Stimulated activated CD4-positive, alpha-beta T cell treated with anti-CD3 and anti-CD28 coated beads, Interleukin-4, amount 100 ng/mL, for 48 hours (primary cell): Measurements from ENCODE around the gene IGSF6.
"Not testable (repeated sequence)": the region's sequence is repeated elsewhere in the genome, so short reads cannot be mapped to it uniquely, and the experiment has no call there.

Source experiments
- DNase-seq, 2 donors: peaks; one replicate each; pipeline ENCODE4 v3.0.0-alpha.2; 2020; ENCODE audit warnings: low read depth in 2 of 2

Gene IGSF6, protein sequence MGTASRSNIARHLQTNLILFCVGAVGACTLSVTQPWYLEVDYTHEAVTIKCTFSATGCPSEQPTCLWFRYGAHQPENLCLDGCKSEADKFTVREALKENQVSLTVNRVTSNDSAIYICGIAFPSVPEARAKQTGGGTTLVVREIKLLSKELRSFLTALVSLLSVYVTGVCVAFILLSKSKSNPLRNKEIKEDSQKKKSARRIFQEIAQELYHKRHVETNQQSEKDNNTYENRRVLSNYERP

GRCh38 chr16:21652453-21652852 is at the start of gene IGSF6:
Gene IGSF6, minus strand, starts transcription at chr16:21652608. Its CDS starts 10 bp downstream, at chr16:21652598.
- DNase-seq = no peak

- DNase-seq = no peak
Observed at GRCh38 chr16:21701271-21701670, 48.9 kb upstream of the IGSF6 start.

DNA sequence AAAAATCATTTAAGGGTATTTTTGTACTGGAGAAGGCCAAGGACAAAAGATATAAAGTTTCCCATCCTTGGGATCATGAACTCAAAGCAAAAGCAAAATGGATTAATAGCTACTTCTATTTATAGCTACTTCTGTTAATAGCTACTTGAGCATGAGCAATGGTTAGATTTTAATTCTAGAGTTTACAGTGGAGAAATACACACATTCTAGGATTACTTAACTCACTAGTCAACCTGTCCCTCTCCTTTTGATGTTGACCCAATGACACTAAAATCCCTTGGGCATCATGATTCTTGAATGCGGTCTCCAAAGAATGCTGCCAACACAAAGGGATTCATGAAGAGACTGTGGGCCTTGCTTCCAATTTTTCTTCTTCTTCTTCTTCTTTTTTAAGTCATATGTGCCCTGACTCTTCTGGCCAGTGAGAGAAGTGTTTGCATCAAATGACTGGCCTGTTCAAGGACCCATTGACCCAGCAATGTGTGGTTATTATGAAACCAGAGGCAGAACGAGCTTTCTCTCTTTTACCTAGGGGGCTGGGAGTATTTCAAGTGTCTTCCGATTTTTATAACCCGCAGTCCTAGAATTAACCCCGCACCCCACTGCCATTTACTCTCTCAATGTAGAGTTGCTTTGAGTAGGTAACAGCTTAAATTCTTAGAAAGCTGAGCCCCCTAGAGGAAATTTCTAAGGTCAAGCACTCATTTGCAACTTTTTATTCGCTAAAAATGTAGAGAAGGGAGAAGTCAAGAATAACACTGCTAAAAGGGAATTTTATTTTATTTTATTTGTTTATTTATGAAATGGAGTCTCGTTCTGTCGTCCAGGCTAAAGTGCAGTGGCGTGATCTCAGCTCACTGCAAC is 46.0 kb upstream of the IGSF6 start:
- DNase-seq = no peak

GRCh38 chr16:21697032-21697431 is 44.6 kb upstream of the IGSF6 start:
- no peak for DNase-seq

DNA sequence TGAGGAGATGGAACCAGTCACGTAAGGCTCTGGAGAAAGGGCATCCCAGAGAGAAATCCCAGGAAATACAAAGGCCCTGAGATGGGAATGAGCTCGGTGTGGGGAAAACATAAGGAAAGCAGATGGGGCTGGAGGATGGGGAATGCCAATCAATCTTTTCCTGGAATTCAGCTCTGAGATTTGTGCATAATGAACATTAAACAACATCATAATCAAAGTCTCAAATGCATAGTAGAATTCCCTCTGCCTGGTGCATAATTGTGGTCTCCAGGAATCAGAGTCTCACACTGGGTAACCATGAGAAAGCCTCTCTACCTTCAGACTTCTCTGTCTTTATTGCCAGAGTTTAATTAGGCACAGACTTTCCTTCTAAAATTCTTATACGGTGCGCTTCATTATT is 42.2 kb upstream of the IGSF6 start:
- no peak for DNase-seq

DNA sequence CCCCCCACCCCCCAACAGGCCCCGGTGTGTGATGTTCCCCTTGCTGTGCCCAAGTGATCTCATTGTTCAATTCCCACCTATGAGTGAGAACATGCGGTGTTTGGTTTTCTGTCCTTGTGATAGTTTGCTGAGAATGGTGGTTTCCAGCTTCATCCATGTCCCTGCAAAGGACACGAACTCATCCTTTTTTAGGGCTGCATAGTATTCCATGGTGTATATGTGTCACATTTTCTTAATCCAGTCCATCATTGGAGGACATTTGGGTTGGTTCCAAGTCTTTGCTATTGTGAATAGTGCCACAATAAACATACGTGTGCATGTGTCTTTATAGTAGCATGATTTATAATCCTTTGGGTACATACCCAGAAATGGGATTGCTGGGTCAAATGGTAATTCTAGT is 38.6 kb upstream of the IGSF6 start:
- DNase-seq = not testable (repeated sequence)

DNA sequence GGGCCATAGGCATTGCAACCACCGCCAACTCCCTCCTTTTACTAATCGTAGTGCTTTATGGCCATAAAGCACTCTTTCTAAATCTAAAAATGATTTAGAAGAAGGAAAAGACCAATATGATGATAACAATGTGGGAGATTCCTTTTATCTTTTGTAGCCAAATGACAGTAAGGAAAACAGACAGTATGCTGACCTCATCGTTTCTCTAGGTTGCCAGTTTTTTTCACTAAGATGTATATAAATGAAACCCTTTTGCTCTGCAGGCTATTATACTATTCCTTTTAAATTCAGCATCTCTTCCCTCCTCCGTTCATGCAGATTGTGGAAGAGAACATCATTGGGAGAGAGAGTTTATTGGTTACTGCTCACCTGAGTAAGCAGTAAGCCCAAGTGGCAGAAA is 36.7 kb upstream of the IGSF6 start:
- DNase-seq = no peak

DNA sequence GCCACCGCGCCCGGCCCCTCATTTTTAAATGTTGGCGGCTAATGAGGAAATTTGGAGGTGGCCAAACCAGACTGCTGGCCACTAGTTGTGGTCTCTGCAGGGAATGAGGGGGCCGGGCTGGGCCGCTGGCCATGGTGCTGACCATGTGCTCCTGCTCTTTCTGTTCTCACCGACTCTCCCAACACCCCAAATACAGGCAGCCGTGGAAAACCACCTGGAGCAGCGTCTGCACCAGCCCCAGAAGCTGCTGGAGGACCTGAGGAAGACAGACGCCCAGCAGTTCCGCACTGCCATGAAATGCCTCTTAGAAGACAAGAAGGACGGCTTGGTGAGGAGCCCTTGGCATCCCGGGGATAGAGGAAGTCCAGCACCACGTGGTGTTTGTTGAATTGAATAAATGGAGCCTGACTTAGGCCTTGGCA is 32.6 kb upstream of the IGSF6 start:
- no peak for DNase-seq

GRCh38 chr16:21684199-21684598 is 31.8 kb upstream of the IGSF6 start:
- peak; percentile 49 to 55 for DNase-seq

DNA sequence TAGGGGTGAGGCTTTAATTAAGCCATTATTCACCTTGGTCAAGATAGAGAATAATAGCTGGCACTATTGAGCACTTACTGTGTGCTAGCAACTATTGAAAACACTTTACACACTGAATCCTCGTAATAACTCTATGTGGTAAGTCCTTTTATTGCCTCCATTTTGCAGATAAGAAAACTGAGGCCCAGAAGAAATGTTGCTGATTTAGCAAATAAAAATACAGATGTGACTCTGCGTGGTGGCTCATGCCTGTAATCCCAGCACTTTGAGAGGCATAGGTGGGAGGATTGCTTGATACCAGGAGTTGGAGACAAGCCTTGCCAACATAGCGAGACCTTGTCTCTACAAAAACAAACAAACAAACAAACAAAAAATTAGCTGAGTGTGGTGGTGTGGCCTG is 30.8 kb upstream of the IGSF6 start:
- no peak for DNase-seq

GRCh38 chr16:21680714-21681113 is 28.3 kb upstream of the IGSF6 start:
- not testable (repeated sequence) for DNase-seq

GRCh38 chr16:21674456-21674855 is 22.0 kb upstream of the IGSF6 start:
- not testable (repeated sequence) for DNase-seq

DNA sequence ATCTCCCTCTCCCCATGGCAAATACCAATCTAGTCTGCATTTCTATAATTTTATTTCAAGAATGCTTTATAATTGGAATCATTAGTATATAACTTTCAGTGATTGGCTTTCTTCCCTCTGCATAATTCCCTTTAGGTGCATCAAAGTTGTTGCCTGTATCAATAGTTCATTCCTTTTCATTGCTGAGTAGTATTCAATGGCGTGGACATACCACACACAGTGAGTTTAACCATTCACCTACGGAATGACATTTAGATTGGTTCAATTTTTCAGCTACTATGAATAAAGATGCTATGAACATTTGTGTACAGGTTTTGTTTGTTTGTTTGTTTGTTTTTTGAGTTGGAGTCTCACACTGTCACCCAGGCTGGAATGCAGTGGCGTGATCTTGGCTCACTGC is 21.1 kb upstream of the IGSF6 start:
- no peak for DNase-seq

- DNase-seq = no peak
Observed at GRCh38 chr16:21667575-21667974, 15.2 kb upstream of the IGSF6 start.

GRCh38 chr16:21666772-21667171 is 14.4 kb upstream of the IGSF6 start:
- no peak for DNase-seq

GRCh38 chr16:21664801-21665492 is 12.5 kb upstream of the IGSF6 start:
- no peak for DNase-seq

GRCh38 chr16:21663889-21664647 is 11.7 kb upstream of the IGSF6 start, which contains the start of gene OTOA:
Gene OTOA, plus strand, starts transcription at chr16:21663968. Its CDS starts 14,547 bp downstream, at chr16:21678515.
- peak in 1 of 2 donors; percentile 14 for DNase-seq

DNA sequence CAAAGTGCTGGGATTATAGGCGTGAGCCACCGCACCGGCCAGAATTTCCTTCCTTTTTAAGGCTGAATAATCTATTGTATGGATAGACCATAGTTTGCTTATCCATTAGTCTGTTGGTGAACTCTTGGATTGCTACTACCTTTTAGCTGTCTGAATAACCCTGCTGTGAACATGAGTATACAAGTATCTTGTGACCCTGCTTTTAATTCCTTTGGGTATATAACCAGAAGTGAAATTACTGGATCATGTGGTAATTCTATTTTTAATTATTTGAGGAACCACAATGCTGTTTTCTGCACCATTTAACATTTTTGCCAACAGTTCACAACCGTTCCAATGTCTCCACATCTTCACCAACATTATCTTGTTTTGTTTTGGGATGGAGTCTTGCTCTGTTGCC is 6.7 kb upstream of the IGSF6 start:
- no peak for DNase-seq

GRCh38 chr16:21656795-21657768 is 4.7 kb upstream of the IGSF6 start:
- no peak for DNase-seq

DNA sequence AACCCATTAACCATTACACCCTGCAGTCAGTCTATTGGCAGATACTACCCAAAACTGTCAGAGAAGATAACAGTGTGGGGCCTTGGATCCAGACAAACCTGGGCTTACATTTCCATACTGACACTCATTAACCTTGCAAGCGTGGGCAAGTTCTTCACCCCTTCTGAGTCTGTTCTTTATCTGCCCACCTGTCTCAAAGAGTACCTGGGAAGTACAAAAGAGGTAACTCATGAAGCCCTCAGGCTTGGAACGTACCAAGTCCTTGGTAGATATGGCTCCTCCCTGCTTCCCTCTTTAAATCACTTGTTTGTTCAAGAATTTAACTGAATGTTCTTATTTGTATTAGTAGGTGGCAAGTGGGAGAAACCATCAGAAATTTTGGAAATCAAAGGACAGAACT is 2.5 kb upstream of the IGSF6 start:
- no peak for DNase-seq
